WTC11 (cell line): ENCODE measurements around the gene HSH2D. TPM values are rescaled to one million over a fixed set of nuclear protein-coding genes. Genes with fewer than 3 reads are reported as not detected.

Experiments
- ATAC-seq: fragments of 200-7000 bp; cut with Tn5 transposase; 2 replicates; pipeline ENCODE4 v1.10.0; 2021; ENCODE audit warnings: mild to moderate bottlenecking, moderate library complexity
- CTCF ChIA-PET: fragments of 300-600 bp; sonication (Branson Sonifier 250); formaldehyde crosslinking; loops from one replicate; lab custom pipeline; 2021; ENCODE audit warnings: antibody characterized with exemption; lab: Charles Lee
- POLR2A ChIA-PET: fragments of 350-600 bp; sonication (Branson Sonifier 250); formaldehyde crosslinking; loops from one replicate; lab custom pipeline; 2021; ENCODE audit warnings: antibody characterized with exemption; lab: Charles Lee
- DNase-seq: peaks from one replicate; pipeline ENCODE4 v3.0.0; 2021; ENCODE audit warnings: low spot score
- H3K27ac Mint-ChIP-seq: 2 replicates; pipeline ENCODE4 v1.8.0; 2021; ENCODE audit warnings: mixed read lengths
- H3K27me3 Mint-ChIP-seq: 2 replicates; pipeline ENCODE4 v1.8.0; 2021; ENCODE audit warnings: low read depth, mild to moderate bottlenecking, moderate library complexity, mixed read lengths
- H3K36me3 Mint-ChIP-seq: 2 replicates; pipeline ENCODE4 v1.8.0; 2021; ENCODE audit warnings: mixed read lengths
- H3K4me1 Mint-ChIP-seq: 2 replicates; pipeline ENCODE4 v1.8.0; 2022; ENCODE audit warnings: mixed read lengths
- H3K4me3 Mint-ChIP-seq: 2 replicates; pipeline ENCODE4 v1.8.0; 2021; ENCODE audit warnings: mild to moderate bottlenecking, moderate library complexity, mixed read lengths
- H3K9me3 Mint-ChIP-seq: 2 replicates; pipeline ENCODE4 v1.8.0; 2021; ENCODE audit warnings: mixed read lengths
- ATF1 ChIP-seq: sonication (generic); formaldehyde crosslinking; IDR thresholded peaks from 2 replicates; pipeline ENCODE4 v1.8.1; 2023; ENCODE audit warnings: mild to moderate bottlenecking, moderate library complexity, missing genetic modification reagents
- ATF2 ChIP-seq: sonication (generic); formaldehyde crosslinking; IDR thresholded peaks from 2 replicates; pipeline ENCODE4 v1.8.1; 2022; ENCODE audit warnings: low read depth, missing genetic modification reagents, borderline replicate concordance
- ATF6 ChIP-seq: sonication (generic); formaldehyde crosslinking; IDR thresholded peaks from 2 replicates; pipeline ENCODE4 v1.8.1; 2023; ENCODE audit warnings: mild to moderate bottlenecking, missing genetic modification reagents
- E2F4 ChIP-seq: sonication (generic); formaldehyde crosslinking; IDR thresholded peaks from 2 replicates; pipeline ENCODE4 v1.8.1; 2022; ENCODE audit warnings: low read depth, mild to moderate bottlenecking, moderate library complexity, missing genetic modification reagents, borderline replicate concordance
- E2F5 ChIP-seq: sonication (generic); formaldehyde crosslinking; IDR thresholded peaks from 2 replicates; pipeline ENCODE4 v1.8.1; 2022; ENCODE audit warnings: mild to moderate bottlenecking, moderate library complexity, missing genetic modification reagents
- FOXJ3 ChIP-seq: sonication (generic); formaldehyde crosslinking; IDR thresholded peaks from 2 replicates; pipeline ENCODE4 v1.9.0; 2021; ENCODE audit warnings: missing genetic modification reagents, mild to moderate bottlenecking, borderline replicate concordance
- FOXK1 ChIP-seq: sonication (generic); formaldehyde crosslinking; IDR thresholded peaks from 2 replicates; pipeline ENCODE4 v1.8.0; 2022; ENCODE audit warnings: mild to moderate bottlenecking, moderate library complexity, missing genetic modification reagents
- GABPB1 ChIP-seq: sonication (generic); formaldehyde crosslinking; IDR thresholded peaks from 2 replicates; pipeline ENCODE4 v1.8.1; 2023; ENCODE audit warnings: mild to moderate bottlenecking, missing genetic modification reagents
- GRHL2 ChIP-seq: fragments of 250-450 bp; sonication (Bioruptor Pico); IDR thresholded peaks from 2 replicates; pipeline ENCODE4 v1.8.0; 2022; ENCODE audit warnings: mild to moderate bottlenecking, moderate library complexity; ENCODE audit not compliant: insufficient replicate concordance, severe bottlenecking
- IRF1 ChIP-seq: sonication (generic); formaldehyde crosslinking; IDR thresholded peaks from 2 replicates; pipeline ENCODE4 v1.8.0; 2023; ENCODE audit warnings: missing genetic modification reagents
- JUN ChIP-seq: sonication (generic); formaldehyde crosslinking; IDR thresholded peaks from 2 replicates; pipeline ENCODE4 v1.8.0; 2023; ENCODE audit warnings: mild to moderate bottlenecking, missing genetic modification reagents
- SOX15 ChIP-seq: fragments of 250-450 bp; sonication (Bioruptor Pico); IDR thresholded peaks from 2 replicates; pipeline ENCODE4 v1.9.0; 2021; ENCODE audit warnings: mild to moderate bottlenecking
- STAT6 ChIP-seq: sonication (generic); formaldehyde crosslinking; conservative IDR thresholded peaks from 2 replicates; pipeline ENCODE4 v1.8.1; 2023; ENCODE audit warnings: mild to moderate bottlenecking, low read depth, missing genetic modification reagents, moderate library complexity
- TCF7 ChIP-seq: sonication (generic); formaldehyde crosslinking; IDR thresholded peaks from 2 replicates; pipeline ENCODE4 v1.8.0; 2022; ENCODE audit warnings: mild to moderate bottlenecking, low read depth, missing genetic modification reagents, moderate library complexity
- TP53 ChIP-seq: sonication (generic); formaldehyde crosslinking; IDR thresholded peaks from 2 replicates; pipeline ENCODE4 v1.8.1; 2023; ENCODE audit warnings: mild to moderate bottlenecking, missing genetic modification reagents
- ZNF263 ChIP-seq: sonication (generic); formaldehyde crosslinking; IDR thresholded peaks from 2 replicates; pipeline ENCODE4 v1.8.1; 2022; ENCODE audit warnings: low read depth, mild to moderate bottlenecking, moderate library complexity, missing genetic modification reagents
- ZNF512 ChIP-seq: sonication (generic); formaldehyde crosslinking; IDR thresholded peaks from 2 replicates; pipeline ENCODE4 v1.8.1; 2022; ENCODE audit warnings: missing genetic modification reagents, borderline replicate concordance
- ZNF671 ChIP-seq: fragments of 250-450 bp; sonication (Bioruptor Pico); IDR thresholded peaks from 2 replicates; pipeline ENCODE4 v1.8.0; 2021; ENCODE audit warnings: mild to moderate bottlenecking
- total RNA-seq: library from RNA; stranded (reverse); gene quantifications from 3 replicates; pipeline ENCODE4 v1.2.3, GENCODE V29; 2021

HSH2D gene
- total RNA-seq, 1 experiment from 2014 or later = 1.6 TPM

GRCh38 chr19:16166417-16166816 is 22.9 kb downstream of the HSH2D start:
- ChIA-PET POLR2A (no interaction called here), CTCF (no interaction called here)
- Mint-ChIP-seq H3K4me3 (no peak overlapping the region), H3K27ac (no peak overlapping the region), H3K36me3 (no peaks in the 10 kb centered on the region), H3K27me3 (peaks cover 3% of the 10 kb centered on the region), H3K9me3 (no peaks in the 10 kb centered on the region), H3K4me1 (no peaks in the 10 kb centered on the region)
- TF ChIP-seq ATF6 (CRISPR knock-in tag) (no peak), JUN (no peak)
- ATAC-seq (no peak), DNase-seq (no peak)

- H3K4me3 Mint-ChIP-seq = no peak overlapping the region
Measured at GRCh38 chr19:16167055-16167454, 23.6 kb downstream of the HSH2D start.

More at GRCh38 chr19:16167055-16167454, 23.6 kb downstream of the HSH2D start:
- DNase-seq = no peak
- no peaks in the 10 kb centered on the region for H3K4me1 Mint-ChIP-seq
- TF ChIP-seq SOX15 (CRISPR knock-in tag) (no peak), FOXJ3 (CRISPR knock-in tag) (no peak), ZNF512 (CRISPR knock-in tag) (no peak), ATF2 (CRISPR knock-in tag) (no peak), ZNF671 (CRISPR knock-in tag) (no peak), ATF1 (no peak), GABPB1 (CRISPR knock-in tag) (no peak), ZNF263 (CRISPR knock-in tag) (no peak), E2F5 (CRISPR knock-in tag) (no peak), STAT6 (CRISPR knock-in tag) (no peak), GRHL2 (no peak), E2F4 (CRISPR knock-in tag) (no peak), IRF1 (CRISPR knock-in tag) (no peak), FOXK1 (no peak), TP53 (CRISPR knock-in tag) (no peak), TCF7 (CRISPR knock-in tag) (no peak)
- TF ChIP-seq, all 79 proteins: peak for 0
- H3K27me3 Mint-ChIP-seq = peaks cover 3% of the 10 kb centered on the region
- POLR2A ChIA-PET = no interaction called here
- no peak for ATAC-seq
- H3K27ac Mint-ChIP-seq = no peak overlapping the region
- CTCF ChIA-PET = no interaction called here
- no peaks in the 10 kb centered on the region for H3K9me3 Mint-ChIP-seq
- no peaks in the 10 kb centered on the region for H3K36me3 Mint-ChIP-seq
